Measurements from ENCODE around the gene ZNF296. TPM values are rescaled to one million over a fixed set of nuclear protein-coding genes. Genes with fewer than 3 reads are reported as not detected.
A peak's percentile ranks its signal among the peaks of the same experiment; 100 is the strongest.

Gene ZNF296
- total and polyA plus RNA-seq, 2 experiments from 2014 or later = 13.4 to 16.5 TPM

DNA sequence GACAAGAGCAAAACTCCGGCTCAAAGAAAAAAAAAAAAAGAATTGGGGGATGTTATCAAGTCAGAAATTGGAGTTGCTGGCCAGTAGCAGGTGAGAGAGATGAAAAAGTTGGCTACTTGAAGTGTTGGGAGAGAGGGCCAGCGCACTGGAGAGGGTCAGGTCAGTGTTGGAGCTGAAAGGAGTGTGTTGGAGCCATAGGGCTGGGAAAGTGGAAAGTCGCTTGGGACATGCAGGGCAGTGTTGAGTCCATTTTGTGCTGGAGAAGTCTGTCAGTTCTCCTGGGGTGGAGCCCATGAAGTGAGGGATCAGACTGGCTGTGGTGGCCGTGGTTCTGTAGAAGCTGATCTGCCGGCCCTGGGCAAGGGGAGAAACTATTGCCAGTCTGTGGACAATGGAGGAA, 18.4 kb upstream of the ZNF296 start:
- Histone ChIP-seq H3K4me1 (ENCODE audit: insufficient read depth) (peaks cover 32% of the 10 kb centered on the region), H3F3A (replicated peaks; ENCODE audit: low read depth) (peaks cover 12% of the 10 kb centered on the region), H4K20me1 (replicated peaks; ENCODE audit: insufficient read depth) (peaks cover 50% of the 10 kb centered on the region), H3K79me2 (replicated peaks; ENCODE audit: insufficient read depth) (peaks cover 66% of the 10 kb centered on the region), H3K27ac (ENCODE audit: low read depth) (no peak overlapping the region), H2AFZ (no peak overlapping the region), H3K4me3 (peak overlapping the region; percentile 63), H3K27me3 (ENCODE audit: insufficient read depth) (no peaks in the 10 kb centered on the region), H3K9me2 (ENCODE audit: insufficient read depth) (no peaks in the 10 kb centered on the region), H3K4me2 (peak overlapping the region; percentile 78; the same call in 1 of the 2 replicates), H3K36me3 (ENCODE audit: insufficient read depth) (no peaks in the 10 kb centered on the region)
- Mint-ChIP-seq H3K9me3 (no peaks in the 10 kb centered on the region), H3K4me1 (peaks cover 64% of the 10 kb centered on the region), H3K4me3 (peak overlapping the region; percentile 85), H3K36me3 (ENCODE audit: low read depth) (peaks cover 17% of the 10 kb centered on the region), H3K27ac (no peak overlapping the region), H3K27me3 (ENCODE audit: insufficient read depth, low read depth, poor library complexity) (peaks cover 35% of the 10 kb centered on the region)
- DNase-seq (ENCODE audit: low spot score) = no peak
- no peak for ATAC-seq
- no peak for TF ChIP-seq EZH2 (IDR thresholded peaks at IDR 0.05; ENCODE audit: low read depth, unreplicated experiment)
- no peak for TF ChIP-seq JUNB (IDR thresholded peaks at IDR 0.05; ENCODE audit: unreplicated experiment)
- TF ChIP-seq, protein P1, sequence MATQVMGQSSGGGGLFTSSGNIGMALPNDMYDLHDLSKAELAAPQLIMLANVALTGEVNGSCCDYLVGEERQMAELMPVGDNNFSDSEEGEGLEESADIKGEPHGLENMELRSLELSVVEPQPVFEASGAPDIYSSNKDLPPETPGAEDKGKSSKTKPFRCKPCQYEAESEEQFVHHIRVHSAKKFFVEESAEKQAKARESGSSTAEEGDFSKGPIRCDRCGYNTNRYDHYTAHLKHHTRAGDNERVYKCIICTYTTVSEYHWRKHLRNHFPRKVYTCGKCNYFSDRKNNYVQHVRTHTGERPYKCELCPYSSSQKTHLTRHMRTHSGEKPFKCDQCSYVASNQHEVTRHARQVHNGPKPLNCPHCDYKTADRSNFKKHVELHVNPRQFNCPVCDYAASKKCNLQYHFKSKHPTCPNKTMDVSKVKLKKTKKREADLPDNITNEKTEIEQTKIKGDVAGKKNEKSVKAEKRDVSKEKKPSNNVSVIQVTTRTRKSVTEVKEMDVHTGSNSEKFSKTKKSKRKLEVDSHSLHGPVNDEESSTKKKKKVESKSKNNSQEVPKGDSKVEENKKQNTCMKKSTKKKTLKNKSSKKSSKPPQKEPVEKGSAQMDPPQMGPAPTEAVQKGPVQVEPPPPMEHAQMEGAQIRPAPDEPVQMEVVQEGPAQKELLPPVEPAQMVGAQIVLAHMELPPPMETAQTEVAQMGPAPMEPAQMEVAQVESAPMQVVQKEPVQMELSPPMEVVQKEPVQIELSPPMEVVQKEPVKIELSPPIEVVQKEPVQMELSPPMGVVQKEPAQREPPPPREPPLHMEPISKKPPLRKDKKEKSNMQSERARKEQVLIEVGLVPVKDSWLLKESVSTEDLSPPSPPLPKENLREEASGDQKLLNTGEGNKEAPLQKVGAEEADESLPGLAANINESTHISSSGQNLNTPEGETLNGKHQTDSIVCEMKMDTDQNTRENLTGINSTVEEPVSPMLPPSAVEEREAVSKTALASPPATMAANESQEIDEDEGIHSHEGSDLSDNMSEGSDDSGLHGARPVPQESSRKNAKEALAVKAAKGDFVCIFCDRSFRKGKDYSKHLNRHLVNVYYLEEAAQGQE (IDR thresholded peaks at IDR 0.05; ENCODE audit: unreplicated experiment) = no peak
- TF ChIP-seq ZNF331 (CRISPR knock-in tag; IDR thresholded peaks at IDR 0.05; ENCODE audit: low read depth) = no peak
- TF ChIP-seq ZNF114 (CRISPR knock-in tag; IDR thresholded peaks at IDR 0.05) = no peak
- TF ChIP-seq CREB1 (CRISPR knock-in tag; IDR thresholded peaks at IDR 0.05; ENCODE audit: low read depth) = no peak
- no peak for TF ChIP-seq POLR2AphosphoS5 (IDR thresholded peaks at IDR 0.05; ENCODE audit: low read depth)
- TF ChIP-seq, protein P2, sequence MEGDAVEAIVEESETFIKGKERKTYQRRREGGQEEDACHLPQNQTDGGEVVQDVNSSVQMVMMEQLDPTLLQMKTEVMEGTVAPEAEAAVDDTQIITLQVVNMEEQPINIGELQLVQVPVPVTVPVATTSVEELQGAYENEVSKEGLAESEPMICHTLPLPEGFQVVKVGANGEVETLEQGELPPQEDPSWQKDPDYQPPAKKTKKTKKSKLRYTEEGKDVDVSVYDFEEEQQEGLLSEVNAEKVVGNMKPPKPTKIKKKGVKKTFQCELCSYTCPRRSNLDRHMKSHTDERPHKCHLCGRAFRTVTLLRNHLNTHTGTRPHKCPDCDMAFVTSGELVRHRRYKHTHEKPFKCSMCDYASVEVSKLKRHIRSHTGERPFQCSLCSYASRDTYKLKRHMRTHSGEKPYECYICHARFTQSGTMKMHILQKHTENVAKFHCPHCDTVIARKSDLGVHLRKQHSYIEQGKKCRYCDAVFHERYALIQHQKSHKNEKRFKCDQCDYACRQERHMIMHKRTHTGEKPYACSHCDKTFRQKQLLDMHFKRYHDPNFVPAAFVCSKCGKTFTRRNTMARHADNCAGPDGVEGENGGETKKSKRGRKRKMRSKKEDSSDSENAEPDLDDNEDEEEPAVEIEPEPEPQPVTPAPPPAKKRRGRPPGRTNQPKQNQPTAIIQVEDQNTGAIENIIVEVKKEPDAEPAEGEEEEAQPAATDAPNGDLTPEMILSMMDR (conservative IDR thresholded peaks at IDR 0.05; ENCODE audit: low read depth in 2 of 2) = no peak

DNA sequence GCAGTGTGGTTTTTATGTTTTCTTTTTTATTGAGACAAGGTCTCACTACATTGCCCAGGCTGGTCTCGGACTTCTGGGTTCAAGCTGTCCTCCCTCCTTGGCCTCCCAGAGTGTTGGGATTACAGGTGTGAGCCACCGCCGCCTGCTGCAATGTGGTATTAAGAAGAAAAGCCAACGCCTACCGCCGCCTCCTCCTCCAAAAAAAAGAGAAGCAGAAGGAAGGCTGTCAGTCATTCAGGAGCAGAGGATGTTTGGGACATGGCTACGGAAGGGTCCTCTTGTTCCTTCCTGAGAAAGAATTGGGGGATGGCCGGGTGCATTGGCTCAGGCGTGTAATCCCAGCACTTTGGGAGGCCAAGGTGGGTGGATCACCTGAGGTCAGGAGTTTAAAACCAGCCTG, 17.9 kb upstream of the ZNF296 start:
- Histone ChIP-seq H3K4me1 (ENCODE audit: insufficient read depth) (peaks cover 33% of the 10 kb centered on the region), H3K9me2 (ENCODE audit: insufficient read depth) (no peaks in the 10 kb centered on the region), H3K27me3 (ENCODE audit: insufficient read depth) (no peaks in the 10 kb centered on the region), H3K36me3 (ENCODE audit: insufficient read depth) (no peaks in the 10 kb centered on the region), H3K79me2 (replicated peaks; ENCODE audit: insufficient read depth) (peaks cover 63% of the 10 kb centered on the region), H3F3A (replicated peaks; ENCODE audit: low read depth) (peaks cover 14% of the 10 kb centered on the region), H2AFZ (no peak overlapping the region), H3K27ac (ENCODE audit: low read depth) (no peak overlapping the region), H3K4me2 (peak overlapping the region; percentile 78), H4K20me1 (replicated peaks; ENCODE audit: insufficient read depth) (peaks cover 47% of the 10 kb centered on the region), H3K4me3 (peak overlapping the region; percentile 63)
- Mint-ChIP-seq H3K4me1 (peaks cover 60% of the 10 kb centered on the region), H3K4me3 (peak overlapping the region; percentile 85), H3K27me3 (ENCODE audit: insufficient read depth, low read depth, poor library complexity) (peaks cover 35% of the 10 kb centered on the region), H3K36me3 (ENCODE audit: low read depth) (peaks cover 19% of the 10 kb centered on the region), H3K9me3 (no peaks in the 10 kb centered on the region), H3K27ac (no peak overlapping the region)
- ATAC-seq (no peak), DNase-seq (ENCODE audit: low spot score) (no peak)
- TF ChIP-seq CREB1 (CRISPR knock-in tag; IDR thresholded peaks at IDR 0.05; ENCODE audit: low read depth) = no peak
- no peak for TF ChIP-seq ZNF331 (CRISPR knock-in tag; IDR thresholded peaks at IDR 0.05; ENCODE audit: low read depth)
- TF ChIP-seq STAT1 (IDR thresholded peaks at IDR 0.05; ENCODE audit: unreplicated experiment) = no peak
- no peak for TF ChIP-seq ZNF114 (CRISPR knock-in tag; IDR thresholded peaks at IDR 0.05)
- TF ChIP-seq, protein P3, sequence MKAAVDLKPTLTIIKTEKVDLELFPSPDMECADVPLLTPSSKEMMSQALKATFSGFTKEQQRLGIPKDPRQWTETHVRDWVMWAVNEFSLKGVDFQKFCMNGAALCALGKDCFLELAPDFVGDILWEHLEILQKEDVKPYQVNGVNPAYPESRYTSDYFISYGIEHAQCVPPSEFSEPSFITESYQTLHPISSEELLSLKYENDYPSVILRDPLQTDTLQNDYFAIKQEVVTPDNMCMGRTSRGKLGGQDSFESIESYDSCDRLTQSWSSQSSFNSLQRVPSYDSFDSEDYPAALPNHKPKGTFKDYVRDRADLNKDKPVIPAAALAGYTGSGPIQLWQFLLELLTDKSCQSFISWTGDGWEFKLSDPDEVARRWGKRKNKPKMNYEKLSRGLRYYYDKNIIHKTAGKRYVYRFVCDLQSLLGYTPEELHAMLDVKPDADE (IDR thresholded peaks at IDR 0.05) = no peak

Data from GM23338 (cell line).